ENCODE measurements around the gene GALNT5.

- no peak for TF ChIP-seq POLR2A (IDR thresholded peaks at IDR 0.05; ENCODE audit: low read depth, low read length)
- no peak for TF ChIP-seq POLR2AphosphoS5 (IDR thresholded peaks at IDR 0.05; ENCODE audit: low read depth, low read length)
- no peak for TF ChIP-seq TAF1 (IDR thresholded peaks at IDR 0.05; ENCODE audit: borderline replicate concordance, low read depth, low read length)
Observed at GRCh38 chr2:157312866-157313486, 55.5 kb downstream of the GALNT5 start.
